Neural progenitor cell (in vitro differentiated cells): ENCODE results near the gene INPP5D.

ENCODE experiments used
- EZH2phosphoT487 ChIP-seq: fragments of 200-600 bp; sonication (generic); IDR thresholded peaks from 2 replicates; pipeline ENCODE4 v1.6.1; 2017; ENCODE audit warnings: antibody characterized with exemption
- TF ChIP-seq, protein P1 (sequence below): fragments of 200-600 bp; sonication (generic); IDR thresholded peaks from 2 replicates; pipeline ENCODE4 v1.5.1; 2017; ENCODE audit warnings: antibody characterized with exemption, mild to moderate bottlenecking

DNA sequence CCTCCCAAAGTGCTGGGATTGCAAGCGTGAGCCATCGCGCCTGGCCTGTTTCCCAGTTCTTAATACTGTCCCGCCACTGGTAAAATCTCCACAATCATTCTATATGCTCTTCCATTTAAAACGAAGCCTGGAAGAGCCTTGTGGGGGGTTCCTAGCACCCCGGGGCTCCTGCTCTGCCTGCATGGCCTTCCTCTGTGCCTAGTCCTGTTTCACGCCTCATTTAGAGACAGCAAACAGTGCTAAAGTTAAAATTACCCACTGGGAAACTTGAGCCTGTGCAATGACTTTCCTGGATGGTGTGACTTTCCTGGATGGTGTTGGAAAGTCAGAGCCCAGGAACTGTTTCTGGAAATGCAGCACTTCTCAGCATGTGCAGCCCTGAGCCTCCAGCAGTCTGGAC is 55.0 kb downstream of the INPP5D start:
- TF ChIP-seq, protein P1, sequence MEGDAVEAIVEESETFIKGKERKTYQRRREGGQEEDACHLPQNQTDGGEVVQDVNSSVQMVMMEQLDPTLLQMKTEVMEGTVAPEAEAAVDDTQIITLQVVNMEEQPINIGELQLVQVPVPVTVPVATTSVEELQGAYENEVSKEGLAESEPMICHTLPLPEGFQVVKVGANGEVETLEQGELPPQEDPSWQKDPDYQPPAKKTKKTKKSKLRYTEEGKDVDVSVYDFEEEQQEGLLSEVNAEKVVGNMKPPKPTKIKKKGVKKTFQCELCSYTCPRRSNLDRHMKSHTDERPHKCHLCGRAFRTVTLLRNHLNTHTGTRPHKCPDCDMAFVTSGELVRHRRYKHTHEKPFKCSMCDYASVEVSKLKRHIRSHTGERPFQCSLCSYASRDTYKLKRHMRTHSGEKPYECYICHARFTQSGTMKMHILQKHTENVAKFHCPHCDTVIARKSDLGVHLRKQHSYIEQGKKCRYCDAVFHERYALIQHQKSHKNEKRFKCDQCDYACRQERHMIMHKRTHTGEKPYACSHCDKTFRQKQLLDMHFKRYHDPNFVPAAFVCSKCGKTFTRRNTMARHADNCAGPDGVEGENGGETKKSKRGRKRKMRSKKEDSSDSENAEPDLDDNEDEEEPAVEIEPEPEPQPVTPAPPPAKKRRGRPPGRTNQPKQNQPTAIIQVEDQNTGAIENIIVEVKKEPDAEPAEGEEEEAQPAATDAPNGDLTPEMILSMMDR, result no peak
- TF ChIP-seq EZH2phosphoT487, result no peak
